ENCODE results near the gene CYP4F8. TPM values are rescaled to one million over a fixed set of nuclear protein-coding genes. Genes with fewer than 3 reads are reported as not detected.

Gene CYP4F8
- total and polyA plus RNA-seq, 4 donors = not detected

- 31% methylated on average over 3 of the region's 3 CpGs for WGBS
- DNase-seq (ENCODE audit: low spot score) = no peak
- H3K27me3 ChIP-seq (ENCODE audit: control insufficient read depth in 4 of 4, insufficient read depth in 4 of 4, low read length in 3 of 4) = no peaks in the 10 kb centered on the region
- H3K4me3 ChIP-seq (ENCODE audit: low read depth in 1 of 3, low read length in 3 of 3) = no peak overlapping the region
- H3K36me3 ChIP-seq (ENCODE audit: control insufficient read depth in 4 of 4, insufficient read depth in 3 of 4, low read depth in 1 of 4, low read length in 3 of 4) = no peaks in the 10 kb centered on the region
- H3K27ac ChIP-seq (ENCODE audit: low read depth in 1 of 2, low read length in 2 of 2) = peak overlapping the region; percentile 36 to 59
- H3K9me3 ChIP-seq (ENCODE audit: control insufficient read depth in 4 of 4, low read length in 3 of 4) = no peaks in the 10 kb centered on the region
- H3K9ac ChIP-seq (ENCODE audit: low read depth in 1 of 2, low read length in 2 of 2) = no peak overlapping the region
- TF ChIP-seq RXRA (IDR thresholded peaks at IDR 0.05) (peak in 1 of 2 donors; percentile 59), REST (IDR thresholded peaks at IDR 0.05) (peak; percentile 37), JUND (IDR thresholded peaks at IDR 0.05) (peak; percentile 52 to 56), GABPA (IDR thresholded peaks at IDR 0.05 in 1 of 2, conservative IDR thresholded peaks at IDR 0.05 in 1 of 2) (no peak), CTCF (IDR thresholded peaks at IDR 0.05; ENCODE audit: low read depth, low read length, missing input control) (no peak), MAX (IDR thresholded peaks at IDR 0.05) (peak; percentile 14), SP1 (IDR thresholded peaks at IDR 0.05) (peak; percentile 22), HNF4A (conservative IDR thresholded peaks at IDR 0.05) (peak; percentile 67 to 81), RAD21 (IDR thresholded peaks at IDR 0.05) (peak; percentile 10 to 37)
- H3K4me1 ChIP-seq (ENCODE audit: control insufficient read depth in 4 of 4, insufficient read depth in 4 of 4, low read length in 3 of 4) = peaks cover 0 to 32% (median 14%) of the 10 kb centered on the region in 4 donors
Measured at GRCh38 chr19:15634105-15634504, 19.1 kb downstream of the CYP4F8 start.

- Histone ChIP-seq H3K9ac (ENCODE audit: low read depth in 1 of 2, low read length in 2 of 2) (no peak overlapping the region), H3K9me3 (ENCODE audit: control insufficient read depth in 4 of 4, low read length in 3 of 4) (no peaks in the 10 kb centered on the region), H3K36me3 (ENCODE audit: control insufficient read depth in 4 of 4, insufficient read depth in 3 of 4, low read depth in 1 of 4, low read length in 3 of 4) (no peaks in the 10 kb centered on the region), H3K4me1 (ENCODE audit: control insufficient read depth in 4 of 4, insufficient read depth in 4 of 4, low read length in 3 of 4) (peaks cover 5 to 43% (median 23%) of the 10 kb centered on the region in 4 donors), H3K27ac (ENCODE audit: low read depth in 1 of 2, low read length in 2 of 2) (peak overlapping the region; percentile 36 to 47), H3K27me3 (ENCODE audit: control insufficient read depth in 4 of 4, insufficient read depth in 4 of 4, low read length in 3 of 4) (no peaks in the 10 kb centered on the region), H3K4me3 (ENCODE audit: low read depth in 1 of 3, low read length in 3 of 3) (no peak overlapping the region)
- DNase-seq (ENCODE audit: low spot score) = no peak
- 34% methylated on average over 2 of the region's 2 CpGs for WGBS
- TF ChIP-seq HNF4G (IDR thresholded peaks at IDR 0.05) (no peak), NR2F2 (IDR thresholded peaks at IDR 0.05) (no peak), MAX (IDR thresholded peaks at IDR 0.05) (peak; percentile 58), SP1 (IDR thresholded peaks at IDR 0.05) (peak; percentile 54), JUND (IDR thresholded peaks at IDR 0.05) (peak in 1 of 2 donors; percentile 48), YY1 (IDR thresholded peaks at IDR 0.05) (peak; percentile 28), REST (IDR thresholded peaks at IDR 0.05) (no peak), FOXA2 (IDR thresholded peaks at IDR 0.05) (peak; percentile 95), CTCF (IDR thresholded peaks at IDR 0.05; ENCODE audit: low read depth, low read length, missing input control) (no peak), HNF4A (conservative IDR thresholded peaks at IDR 0.05) (peak; percentile 57 to 76), RAD21 (IDR thresholded peaks at IDR 0.05) (peak in 1 of 2 donors; percentile 43), EGR1 (IDR thresholded peaks at IDR 0.05; ENCODE audit: low read depth in 2 of 2) (no peak), GABPA (IDR thresholded peaks at IDR 0.05 in 1 of 2, conservative IDR thresholded peaks at IDR 0.05 in 1 of 2) (no peak), ZBTB33 (IDR thresholded peaks at IDR 0.05) (no peak), RXRA (IDR thresholded peaks at IDR 0.05) (peak; percentile 72 to 83)
Measured at GRCh38 chr19:15635016-15635805, 20.2 kb downstream of the CYP4F8 start.

Data from liver (tissue), 9 donors.